GM12892 (cell line): ENCODE data around the gene NXF1.

Experiments
- DNase-seq: peaks from one replicate; pipeline ENCODE4 v3.0.0; 2011; ENCODE audit not compliant: insufficient read length
- FAIRE-seq: peaks from 2 replicates; lab custom pipeline; 2011; peaks lifted over from hg19 to GRCh38; lab: Jason Lieb, UNC
- POLR2A ChIP-seq: IDR thresholded peaks from 2 replicates; pipeline ENCODE4 v1.6.1; 2011; ENCODE audit warnings: low read depth, low read length, control low read depth
- POLR2AphosphoS5 ChIP-seq: IDR thresholded peaks from 2 replicates; pipeline ENCODE4 v1.6.1; 2011; ENCODE audit warnings: low read depth, low read length, control low read depth
- TAF1 ChIP-seq: IDR thresholded peaks from 2 replicates; pipeline ENCODE4 v1.6.1; 2011; ENCODE audit warnings: low read depth, mild to moderate bottlenecking, control low read depth, low read length, borderline replicate concordance

Gene NXF1

DNA sequence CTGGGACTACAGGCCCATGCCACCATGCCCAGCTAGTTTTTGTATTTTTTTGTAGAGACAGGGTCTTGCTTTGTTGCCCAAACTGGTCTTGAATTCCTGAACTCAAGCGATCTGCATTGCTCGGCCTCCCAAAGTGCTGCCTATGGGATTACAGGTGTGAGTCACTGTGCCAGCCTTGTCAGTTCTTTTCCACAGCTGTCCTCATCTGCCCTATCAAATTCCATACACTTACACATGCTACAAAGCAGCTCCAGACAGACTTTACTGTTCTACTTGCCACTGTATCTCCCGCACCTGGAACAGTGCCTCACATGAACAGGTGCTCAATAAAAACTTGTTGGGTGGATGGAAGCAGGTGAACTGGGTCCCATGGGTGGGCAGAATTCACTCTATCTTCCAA lies 18.4 kb upstream of the NXF1 start:
- DNase-seq, result no peak
- TF ChIP-seq POLR2A (no peak), TAF1 (no peak), POLR2AphosphoS5 (no peak)
- no peak for FAIRE-seq

GRCh38 chr11:62817129-62817528 lies 11.9 kb upstream of the NXF1 start:
- TF ChIP-seq POLR2AphosphoS5 (no peak), POLR2A (no peak)
- FAIRE-seq (no peak), DNase-seq (no peak)

- FAIRE-seq, result no peak
- TF ChIP-seq POLR2AphosphoS5 (no peak), TAF1 (no peak), POLR2A (no peak)
- no peak for DNase-seq
Observed at GRCh38 chr11:62816557-62816956, 11.3 kb upstream of the NXF1 start.

GRCh38 chr11:62811659-62812058 lies 6.4 kb upstream of the NXF1 start:
- FAIRE-seq (no peak), DNase-seq (no peak)
- TF ChIP-seq TAF1 (no peak), POLR2AphosphoS5 (no peak), POLR2A (no peak)

- no peak for TF ChIP-seq TAF1
- TF ChIP-seq POLR2A, result no peak
- TF ChIP-seq POLR2AphosphoS5, result no peak
- FAIRE-seq, result no peak
- no peak for DNase-seq
Observed at GRCh38 chr11:62810748-62811147, 5.5 kb upstream of the NXF1 start.

- FAIRE-seq (peak; percentile 65), DNase-seq (no peak)
- no peak for TF ChIP-seq POLR2A
- TF ChIP-seq POLR2AphosphoS5, result no peak
- no peak for TF ChIP-seq TAF1
Observed at GRCh38 chr11:62806611-62807121, 1.4 kb upstream of the NXF1 start.

- peak; percentile 60 for FAIRE-seq
- no peak for TF ChIP-seq POLR2AphosphoS5
- TF ChIP-seq TAF1, result no peak
- no peak for TF ChIP-seq POLR2A
- DNase-seq, result no peak
Observed at GRCh38 chr11:62805961-62806441, 761 bp upstream of the NXF1 start.

DNA sequence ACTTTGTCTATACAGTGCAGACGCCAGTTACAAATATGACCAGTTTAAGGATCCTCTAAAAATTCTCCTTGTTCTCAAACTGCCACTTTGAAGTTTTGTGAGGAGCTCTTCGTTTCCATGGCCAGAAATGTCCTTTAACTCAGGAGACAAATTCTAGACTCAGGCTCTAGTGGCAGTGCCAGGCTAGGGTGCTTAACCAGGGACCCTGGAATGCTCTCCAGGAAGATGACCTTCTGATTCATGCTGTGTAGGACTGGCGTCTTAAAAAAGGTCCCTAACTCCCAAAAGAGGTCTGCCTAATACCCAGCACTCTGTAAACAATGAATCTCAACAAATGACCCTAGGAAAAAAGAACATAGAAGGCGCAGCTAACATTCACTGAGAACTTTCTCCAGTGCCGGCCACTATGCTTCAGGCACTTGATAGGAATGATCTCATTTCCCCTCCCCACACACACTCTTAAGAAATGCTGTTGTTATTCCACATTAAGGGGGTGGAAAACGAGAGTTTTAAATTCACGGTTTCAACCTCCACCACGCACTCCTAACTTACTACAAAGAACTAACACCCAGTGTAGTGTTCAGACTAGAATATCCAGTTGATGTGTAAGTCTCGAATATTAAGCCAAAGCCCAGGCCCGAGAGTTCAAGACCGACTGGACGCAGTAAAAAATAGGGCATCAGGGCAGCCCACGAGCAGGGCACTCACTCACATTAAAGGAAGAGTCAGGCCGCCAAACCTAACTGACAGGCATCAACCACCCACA lies 747 bp downstream of the NXF1 start:
- DNase-seq (no peak), FAIRE-seq (no peak)
- TF ChIP-seq TAF1 (no peak), POLR2A (no peak), POLR2AphosphoS5 (no peak)

- no peak for FAIRE-seq
- TF ChIP-seq POLR2AphosphoS5, result no peak
- no peak for TF ChIP-seq TAF1
- no peak for TF ChIP-seq POLR2A
- DNase-seq, result no peak
Observed at GRCh38 chr11:62801071-62801470, 4.2 kb downstream of the NXF1 start.

GRCh38 chr11:62799486-62799885 lies 5.8 kb downstream of the NXF1 start:
- TF ChIP-seq POLR2AphosphoS5, result no peak
- TF ChIP-seq TAF1, result no peak
- no peak for TF ChIP-seq POLR2A
- DNase-seq (no peak), FAIRE-seq (no peak)

GRCh38 chr11:62796281-62796680 lies 9.0 kb downstream of the NXF1 start:
- TF ChIP-seq POLR2AphosphoS5 (no peak), POLR2A (no peak), TAF1 (no peak)
- FAIRE-seq, result no peak
- no peak for DNase-seq

- DNase-seq, result no peak
- FAIRE-seq, result no peak
- TF ChIP-seq TAF1 (no peak), POLR2A (no peak), POLR2AphosphoS5 (no peak)
Observed at GRCh38 chr11:62794201-62794775, 11.0 kb downstream of the NXF1 start.
